Mesothelial cell of epicardium (in vitro differentiated cells): Measurements from ENCODE around the gene USP13. TPM values are rescaled to one million over a fixed set of nuclear protein-coding genes. Genes with fewer than 3 reads are reported as not detected.
A peak's percentile ranks its signal among the peaks of the same experiment; 100 is the strongest.

Experiments
- DNase-seq, 2 experiments: peaks; one replicate each; pipeline ENCODE4 v3.0.0; 2021; ENCODE audit warnings: low spot score in 2 of 2; ENCODE audit not compliant: unreplicated experiment in 2 of 2
- H3K27ac Mint-ChIP-seq: 2 replicates; pipeline ENCODE4 v1.8.0; 2021; ENCODE audit warnings: mixed read lengths
- H3K27me3 Mint-ChIP-seq: 2 replicates; pipeline ENCODE4 v1.8.0; 2021; ENCODE audit warnings: low read depth, mixed read lengths
- H3K36me3 Mint-ChIP-seq: 2 replicates; pipeline ENCODE4 v1.8.0; 2021; ENCODE audit warnings: mixed read lengths
- H3K4me1 Mint-ChIP-seq: 2 replicates; pipeline ENCODE4 v1.8.0; 2021; ENCODE audit warnings: mixed read lengths
- H3K4me3 Mint-ChIP-seq: 2 replicates; pipeline ENCODE4 v1.8.0; 2021; ENCODE audit warnings: mild to moderate bottlenecking, moderate library complexity, mixed read lengths
- H3K9me3 Mint-ChIP-seq: 2 replicates; pipeline ENCODE4 v1.8.0; 2021; ENCODE audit warnings: mixed read lengths
- total RNA-seq: library from RNA; stranded (reverse); gene quantifications from 3 replicates; pipeline ENCODE4 v1.2.1, GENCODE V29; 2021
- TF ChIP-seq, protein P1 (sequence below): fragments of 200-600 bp; sonication (generic); IDR thresholded peaks from one replicate; pipeline ENCODE4 v1.5.0; 2021; ENCODE audit warnings: antibody characterized with exemption; ENCODE audit not compliant: unreplicated experiment

USP13 gene, protein sequence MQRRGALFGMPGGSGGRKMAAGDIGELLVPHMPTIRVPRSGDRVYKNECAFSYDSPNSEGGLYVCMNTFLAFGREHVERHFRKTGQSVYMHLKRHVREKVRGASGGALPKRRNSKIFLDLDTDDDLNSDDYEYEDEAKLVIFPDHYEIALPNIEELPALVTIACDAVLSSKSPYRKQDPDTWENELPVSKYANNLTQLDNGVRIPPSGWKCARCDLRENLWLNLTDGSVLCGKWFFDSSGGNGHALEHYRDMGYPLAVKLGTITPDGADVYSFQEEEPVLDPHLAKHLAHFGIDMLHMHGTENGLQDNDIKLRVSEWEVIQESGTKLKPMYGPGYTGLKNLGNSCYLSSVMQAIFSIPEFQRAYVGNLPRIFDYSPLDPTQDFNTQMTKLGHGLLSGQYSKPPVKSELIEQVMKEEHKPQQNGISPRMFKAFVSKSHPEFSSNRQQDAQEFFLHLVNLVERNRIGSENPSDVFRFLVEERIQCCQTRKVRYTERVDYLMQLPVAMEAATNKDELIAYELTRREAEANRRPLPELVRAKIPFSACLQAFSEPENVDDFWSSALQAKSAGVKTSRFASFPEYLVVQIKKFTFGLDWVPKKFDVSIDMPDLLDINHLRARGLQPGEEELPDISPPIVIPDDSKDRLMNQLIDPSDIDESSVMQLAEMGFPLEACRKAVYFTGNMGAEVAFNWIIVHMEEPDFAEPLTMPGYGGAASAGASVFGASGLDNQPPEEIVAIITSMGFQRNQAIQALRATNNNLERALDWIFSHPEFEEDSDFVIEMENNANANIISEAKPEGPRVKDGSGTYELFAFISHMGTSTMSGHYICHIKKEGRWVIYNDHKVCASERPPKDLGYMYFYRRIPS
- 10.3 to 11.3 TPM (median 10.6 TPM) in 3 replicates for total RNA-seq

DNA sequence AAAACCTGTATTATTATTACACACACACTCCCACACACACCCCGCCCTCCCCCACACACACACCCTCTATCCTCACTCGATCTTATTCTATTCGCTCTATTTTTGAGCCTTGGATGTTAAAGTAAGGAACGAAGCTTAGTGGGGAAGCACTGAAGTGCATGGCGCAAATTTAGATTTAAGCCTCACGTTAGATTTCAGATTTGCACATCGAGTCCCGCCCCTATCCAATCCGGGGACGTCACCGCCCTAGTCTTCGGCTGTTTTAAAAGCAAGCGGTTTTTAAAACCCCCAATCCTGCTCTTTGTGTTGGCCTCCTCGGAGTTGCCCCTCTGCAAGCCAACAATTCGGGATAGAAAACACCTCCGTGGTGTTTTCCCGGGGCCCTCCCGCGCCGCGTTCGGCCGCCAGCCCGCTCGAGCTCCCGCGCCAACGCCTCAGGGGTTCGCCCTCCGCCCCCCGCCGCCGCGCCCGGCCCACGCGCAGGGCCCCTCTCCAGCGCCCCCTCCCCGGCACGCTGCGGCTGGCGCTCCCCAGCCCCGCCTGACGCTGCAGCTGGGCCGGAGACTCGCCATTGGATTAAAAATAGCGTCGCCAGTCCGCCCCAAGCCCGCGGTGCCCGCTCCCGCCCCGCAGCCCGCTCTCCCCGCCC, at the start of gene USP13:
TSS of gene USP13 (plus strand) at position 594 of the 649 bp plus-strand sequence. CDS start 186 bp downstream, outside the sequence.
- DNase-seq, result peak; percentile 61 to 81
- Mint-ChIP-seq H3K27ac (peak within 1 kb of the TSS; percentile 88), H3K9me3 (no peaks in the 10 kb centered on the region), H3K4me3 (peak within 1 kb of the TSS; percentile 85), H3K4me1 (peaks cover 23% of the 10 kb centered on the region), H3K27me3 (no peaks in the 10 kb centered on the region), H3K36me3 (no peaks in the 10 kb centered on the region)
- TF ChIP-seq, protein P1, sequence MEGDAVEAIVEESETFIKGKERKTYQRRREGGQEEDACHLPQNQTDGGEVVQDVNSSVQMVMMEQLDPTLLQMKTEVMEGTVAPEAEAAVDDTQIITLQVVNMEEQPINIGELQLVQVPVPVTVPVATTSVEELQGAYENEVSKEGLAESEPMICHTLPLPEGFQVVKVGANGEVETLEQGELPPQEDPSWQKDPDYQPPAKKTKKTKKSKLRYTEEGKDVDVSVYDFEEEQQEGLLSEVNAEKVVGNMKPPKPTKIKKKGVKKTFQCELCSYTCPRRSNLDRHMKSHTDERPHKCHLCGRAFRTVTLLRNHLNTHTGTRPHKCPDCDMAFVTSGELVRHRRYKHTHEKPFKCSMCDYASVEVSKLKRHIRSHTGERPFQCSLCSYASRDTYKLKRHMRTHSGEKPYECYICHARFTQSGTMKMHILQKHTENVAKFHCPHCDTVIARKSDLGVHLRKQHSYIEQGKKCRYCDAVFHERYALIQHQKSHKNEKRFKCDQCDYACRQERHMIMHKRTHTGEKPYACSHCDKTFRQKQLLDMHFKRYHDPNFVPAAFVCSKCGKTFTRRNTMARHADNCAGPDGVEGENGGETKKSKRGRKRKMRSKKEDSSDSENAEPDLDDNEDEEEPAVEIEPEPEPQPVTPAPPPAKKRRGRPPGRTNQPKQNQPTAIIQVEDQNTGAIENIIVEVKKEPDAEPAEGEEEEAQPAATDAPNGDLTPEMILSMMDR, result no peak

DNA sequence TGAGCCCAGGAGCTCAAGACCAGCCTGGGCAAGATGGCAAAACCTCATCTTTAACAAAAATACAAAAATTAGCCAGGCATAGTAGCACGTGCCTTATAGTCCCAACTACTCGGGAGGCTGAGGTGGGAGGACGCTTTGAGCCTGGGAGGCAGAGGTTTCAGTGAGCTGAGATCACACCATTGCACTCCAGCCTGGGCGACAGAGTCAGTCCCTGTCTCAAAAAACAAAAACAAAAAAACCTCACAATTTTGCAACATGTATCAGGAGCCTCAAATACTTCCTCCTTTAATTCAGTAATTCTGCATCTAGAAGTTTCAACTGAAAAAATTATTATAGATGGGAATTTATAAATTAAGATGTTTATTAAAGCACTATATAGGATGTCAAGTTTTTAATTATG, 49.5 kb upstream of the USP13 start:
- TF ChIP-seq, protein P1, result no peak
- Mint-ChIP-seq H3K4me3 (peak overlapping the region; percentile 98), H3K9me3 (no peaks in the 10 kb centered on the region), H3K36me3 (peaks cover 17% of the 10 kb centered on the region), H3K27me3 (no peaks in the 10 kb centered on the region), H3K27ac (peak overlapping the region; percentile 25), H3K4me1 (peaks cover 16% of the 10 kb centered on the region)
- no peak for DNase-seq

DNA sequence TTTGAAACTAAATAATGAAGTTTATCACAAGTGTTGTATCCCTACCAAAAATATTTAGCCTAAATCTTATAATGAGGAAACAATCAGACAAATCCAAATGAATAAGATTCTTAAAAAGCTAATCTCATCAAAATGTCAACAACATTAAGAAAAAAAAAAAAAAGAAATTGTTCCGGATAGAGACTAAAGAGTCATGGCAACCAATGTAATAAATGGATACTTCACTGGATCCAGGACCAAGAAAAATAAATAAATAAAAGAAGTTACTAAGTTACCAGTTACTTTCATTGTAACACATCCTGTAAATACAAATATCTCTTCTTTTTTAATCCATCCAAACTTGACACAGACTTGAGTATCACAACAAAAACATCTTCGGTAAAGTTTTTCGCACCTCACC, 49.0 kb upstream of the USP13 start:
- peak overlapping the region; percentile 100 for H3K27ac Mint-ChIP-seq
- peaks cover 14% of the 10 kb centered on the region for H3K36me3 Mint-ChIP-seq
- peak overlapping the region; percentile 98 for H3K4me3 Mint-ChIP-seq
- H3K27me3 Mint-ChIP-seq, result no peaks in the 10 kb centered on the region
- H3K4me1 Mint-ChIP-seq, result peaks cover 16% of the 10 kb centered on the region
- no peaks in the 10 kb centered on the region for H3K9me3 Mint-ChIP-seq
- TF ChIP-seq, protein P1, result no peak
- no peak for DNase-seq

DNA sequence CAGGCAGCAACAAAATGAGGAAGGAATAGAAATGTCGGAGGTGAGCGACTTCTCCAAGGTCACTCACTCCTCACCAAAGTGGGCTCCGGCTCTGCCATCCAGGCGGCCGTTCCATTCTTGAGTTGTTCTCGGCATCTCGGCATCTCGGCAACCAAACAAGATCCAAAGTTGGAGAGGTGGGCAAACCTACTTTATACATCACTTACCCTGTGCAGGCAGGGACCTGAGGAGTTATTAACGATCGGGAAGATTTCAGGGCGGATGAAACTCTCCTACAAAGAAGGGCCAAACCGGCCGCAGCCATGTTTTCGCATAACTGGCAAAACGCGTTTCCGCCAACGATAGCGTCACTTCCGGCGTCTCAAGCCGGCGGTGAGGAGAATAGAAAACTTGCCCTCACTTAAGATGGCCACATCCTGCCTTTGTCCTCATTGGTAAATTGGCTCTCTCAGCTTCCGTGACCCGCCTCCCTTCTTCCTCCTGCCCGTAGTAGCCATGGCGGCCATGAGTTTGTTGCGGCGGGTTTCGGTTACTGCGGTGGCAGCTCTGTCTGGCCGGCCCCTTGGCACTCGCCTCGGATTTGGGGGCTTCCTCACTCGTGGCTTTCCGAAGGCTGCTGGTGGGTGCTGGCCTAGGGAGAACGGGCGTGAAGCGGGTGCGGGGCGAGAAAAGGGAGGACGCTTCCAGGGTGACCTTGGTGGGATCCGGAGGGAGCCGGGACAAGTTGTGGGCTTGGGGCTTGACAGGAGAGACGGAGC, 48.3 kb upstream of the USP13 start, which contains the start of the genes MRPL47 and NDUFB5:
TSS of gene MRPL47 (minus strand) at position 318 of the 758 bp plus-strand sequence. CDS start at position 304, 14 bp downstream.
TSS of gene NDUFB5 (plus strand) at position 474 of the 758 bp plus-strand sequence. CDS start at position 496, 22 bp downstream.
- Mint-ChIP-seq H3K27ac (peak within 1 kb of the TSS; percentile 100), H3K4me3 (peak within 1 kb of the TSS; percentile 98), H3K9me3 (no peaks in the 10 kb centered on the region), H3K4me1 (peaks cover 16% of the 10 kb centered on the region), H3K27me3 (no peaks in the 10 kb centered on the region), H3K36me3 (peaks cover 14% of the 10 kb centered on the region)
- peak; percentile 79 to 91 for DNase-seq
- TF ChIP-seq, protein P1, result no peak
